Activated gamma-delta T cell (primary cell): ENCODE results near the gene SFXN1.

Experiments used
- DNase-seq: peaks from one replicate; lab custom pipeline; 2025; lab: John Stamatoyannopoulos, UW

Gene SFXN1

GRCh38 chr5:175575301-175575700 lies 96.9 kb downstream of the SFXN1 start:
- DNase-seq: no peak

- no peak for DNase-seq
These were observed 97.7 kb downstream of the SFXN1 start for GRCh38 chr5:175576096-175576495.

- DNase-seq: no peak
These were observed 98.2 kb downstream of the SFXN1 start for GRCh38 chr5:175576591-175576990.
